ENCODE measurements around the gene SASH1.

SASH1 gene

GRCh38 chr6:148459238-148459637, 116.6 kb downstream of the SASH1 start:
- no peak for DNase-seq (ENCODE audit: low read depth)

GRCh38 chr6:148460876-148461646, 118.4 kb downstream of the SASH1 start:
- no peak for DNase-seq (ENCODE audit: low read depth)

GRCh38 chr6:148461986-148462577, 119.4 kb downstream of the SASH1 start:
- no peak for DNase-seq (ENCODE audit: low read depth)

GRCh38 chr6:148463671-148464070, 121.0 kb downstream of the SASH1 start:
- DNase-seq (ENCODE audit: low read depth), result no peak

GRCh38 chr6:148464319-148465010, 121.8 kb downstream of the SASH1 start:
- DNase-seq (ENCODE audit: low read depth), result peak; percentile 8

GRCh38 chr6:148465011-148465335, 122.3 kb downstream of the SASH1 start:
- no peak for DNase-seq (ENCODE audit: low read depth)

GRCh38 chr6:148465670-148466069, 123.0 kb downstream of the SASH1 start:
- no peak for DNase-seq (ENCODE audit: low read depth)

- DNase-seq (ENCODE audit: low read depth), result no peak
Observed at GRCh38 chr6:148466158-148466557, 123.5 kb downstream of the SASH1 start.

GRCh38 chr6:148467926-148468325, 125.3 kb downstream of the SASH1 start:
- no peak for DNase-seq (ENCODE audit: low read depth)

- no peak for DNase-seq (ENCODE audit: low read depth)
Observed at GRCh38 chr6:148470156-148470555, 127.5 kb downstream of the SASH1 start.

GRCh38 chr6:148470606-148471465, 128.2 kb downstream of the SASH1 start:
- no peak for DNase-seq (ENCODE audit: low read depth)

- no peak for DNase-seq (ENCODE audit: low read depth)
Observed at GRCh38 chr6:148471624-148472159, 129.1 kb downstream of the SASH1 start.

- DNase-seq (ENCODE audit: low read depth), result no peak
Observed at GRCh38 chr6:148472171-148473105, 129.8 kb downstream of the SASH1 start.

- DNase-seq (ENCODE audit: low read depth), result no peak
Observed at GRCh38 chr6:148479497-148479896, 136.9 kb downstream of the SASH1 start.

GRCh38 chr6:148487461-148487860, 144.8 kb downstream of the SASH1 start:
- DNase-seq (ENCODE audit: low read depth), result no peak

GRCh38 chr6:148491638-148492251, 149.1 kb downstream of the SASH1 start:
- no peak for DNase-seq (ENCODE audit: low read depth)

GRCh38 chr6:148492654-148493290, 150.1 kb downstream of the SASH1 start:
- no peak for DNase-seq (ENCODE audit: low read depth)

GRCh38 chr6:148493424-148493823, 150.8 kb downstream of the SASH1 start:
- no peak for DNase-seq (ENCODE audit: low read depth)

- no peak for DNase-seq (ENCODE audit: low read depth)
Observed at GRCh38 chr6:148494226-148494625, 151.6 kb downstream of the SASH1 start.

- DNase-seq (ENCODE audit: low read depth), result no peak
Observed at GRCh38 chr6:148495029-148495428, 152.4 kb downstream of the SASH1 start.

All from T follicular helper cell (primary cell).